Heart left ventricle (tissue), 13 donors: ENCODE data around the gene MSI2.

ENCODE experiments used
- POLR2A ChIP-seq, 2 donors: fragments of 450-650 bp; IDR thresholded peaks; one replicate each; pipeline ENCODE4 v1.6.1; 2017; ENCODE audit warnings: antibody characterized with exemption in 2 of 2, mild to moderate bottlenecking in 2 of 2, moderate library complexity in 2 of 2
- TF ChIP-seq, protein P1 (sequence below), 12 donors: fragments of 200-600 bp; sonication (generic) in 4 of 12; IDR thresholded peaks; one replicate each; pipeline versions ENCODE4 v1.5.0 to v1.8.0; 2018 to 2022; ENCODE audit warnings: antibody characterized with exemption in 12 of 12, mild to moderate bottlenecking in 5 of 12
- donor health status: ischemic (EF 13 %, LVEDD 7.1; RV severe dilation, severe dysfunction).
- donor health status: DM: no; HTN: yes; CAD: no.
- donor health status: DM: no; HTN: no; CAD: no.
- donor health status: ischemic (EF 25% LVEDD 6.9; RV normal size, moderate dysfunction).
- donor health status: ischemic (EF 25% LVEDD 5.7; RV mildly dilated, moderate dysfunction).
- donor health status: ischemic (EF 35%, LVEDD 5.7; RV mildly dilated, moderate dysfunction).
- donor health status: nonischemic (EF 11% LVEDD 7.7; RV severe dilation, severe dysfunction).
- donor health status: DM: yes; HTN: yes; CAD: no.
- donor health status: PGD.
- donor health status: ischemic (EF 29% LVEDD 5.4; RV normal size, mild dysfunction).
- donor health status: nonischemic (EF 23%, LVEDD 6.1; RV moderate dilation, normal function).

DNA sequence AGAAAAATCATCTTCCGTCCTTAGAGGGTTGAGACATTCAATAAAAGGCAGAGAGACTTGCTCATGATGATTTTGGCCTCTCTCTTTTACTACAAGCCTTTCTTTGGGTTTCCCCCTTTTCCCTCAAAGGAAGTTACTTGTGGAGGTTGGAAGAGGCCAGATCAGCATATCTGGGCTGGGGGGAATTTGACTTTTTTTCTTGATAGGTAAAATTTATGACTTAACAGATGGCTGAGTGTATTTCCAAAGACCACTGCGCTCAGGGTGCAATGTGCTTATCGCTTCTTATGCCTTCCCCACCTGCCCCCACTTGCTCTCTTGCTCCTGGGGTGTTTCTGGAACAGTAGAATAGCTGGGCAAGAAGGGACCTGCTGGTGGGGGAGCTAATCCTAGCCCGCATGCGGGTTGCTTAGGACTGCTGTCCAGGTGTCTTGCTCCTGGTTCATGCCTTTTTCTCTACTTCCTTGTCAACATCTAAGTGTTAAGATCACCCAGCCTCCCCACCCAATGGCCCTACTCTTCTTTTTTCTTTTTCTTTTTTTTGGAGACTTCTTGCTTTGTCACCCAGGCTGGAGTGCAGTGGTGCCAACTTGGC, 131.9 kb downstream of the MSI2 start:
- TF ChIP-seq, protein P1, sequence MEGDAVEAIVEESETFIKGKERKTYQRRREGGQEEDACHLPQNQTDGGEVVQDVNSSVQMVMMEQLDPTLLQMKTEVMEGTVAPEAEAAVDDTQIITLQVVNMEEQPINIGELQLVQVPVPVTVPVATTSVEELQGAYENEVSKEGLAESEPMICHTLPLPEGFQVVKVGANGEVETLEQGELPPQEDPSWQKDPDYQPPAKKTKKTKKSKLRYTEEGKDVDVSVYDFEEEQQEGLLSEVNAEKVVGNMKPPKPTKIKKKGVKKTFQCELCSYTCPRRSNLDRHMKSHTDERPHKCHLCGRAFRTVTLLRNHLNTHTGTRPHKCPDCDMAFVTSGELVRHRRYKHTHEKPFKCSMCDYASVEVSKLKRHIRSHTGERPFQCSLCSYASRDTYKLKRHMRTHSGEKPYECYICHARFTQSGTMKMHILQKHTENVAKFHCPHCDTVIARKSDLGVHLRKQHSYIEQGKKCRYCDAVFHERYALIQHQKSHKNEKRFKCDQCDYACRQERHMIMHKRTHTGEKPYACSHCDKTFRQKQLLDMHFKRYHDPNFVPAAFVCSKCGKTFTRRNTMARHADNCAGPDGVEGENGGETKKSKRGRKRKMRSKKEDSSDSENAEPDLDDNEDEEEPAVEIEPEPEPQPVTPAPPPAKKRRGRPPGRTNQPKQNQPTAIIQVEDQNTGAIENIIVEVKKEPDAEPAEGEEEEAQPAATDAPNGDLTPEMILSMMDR (IDR thresholded peaks at IDR 0.05): no peak
- TF ChIP-seq POLR2A (IDR thresholded peaks at IDR 0.05): no peak
